Aorta (tissue), 5 donors: ENCODE data around the gene POT1. TPM values are rescaled to one million over a fixed set of nuclear protein-coding genes. Genes with fewer than 3 reads are reported as not detected.

Experiments used
- ATAC-seq: fragments of 200-7000 bp; cut with Tn5 transposase; one replicate; pipeline ENCODE4 v1.9.1; 2022; ENCODE audit warnings: moderate library complexity; ENCODE audit not compliant: low FRiP score
- DNase-seq, 2 donors: peaks; one replicate each; pipeline ENCODE4 v3.0.0-alpha.2; 2020
- H3K27ac ChIP-seq, 2 donors: one replicate each; pipeline ENCODE4 v1.5.1; 2013; ENCODE audit warnings: low read length in 2 of 2, mild to moderate bottlenecking in 2 of 2, moderate library complexity in 2 of 2, control low read depth in 1 of 2, inconsistent platforms in 1 of 2, low read depth in 1 of 2
- H3K27me3 ChIP-seq, 2 donors: one replicate each; pipeline ENCODE4 v1.6.1; 2013; ENCODE audit warnings: control low read depth in 1 of 2, low read length in 1 of 2, mild to moderate bottlenecking in 1 of 2, moderate library complexity in 1 of 2; ENCODE audit not compliant: insufficient read depth in 2 of 2, control insufficient read depth in 1 of 2
- H3K36me3 ChIP-seq, 2 donors: one replicate each; pipeline ENCODE4 v1.6.1; 2013; ENCODE audit warnings: control low read depth in 1 of 2, low read length in 1 of 2, mild to moderate bottlenecking in 1 of 2; ENCODE audit not compliant: insufficient read depth in 2 of 2, control insufficient read depth in 1 of 2
- H3K4me1 ChIP-seq, 2 donors: one replicate each; pipeline ENCODE4 v1.6.1; 2013; ENCODE audit warnings: low read length in 2 of 2, control low read depth in 1 of 2, mild to moderate bottlenecking in 1 of 2, moderate library complexity in 1 of 2; ENCODE audit not compliant: insufficient read depth in 2 of 2, control insufficient read depth in 1 of 2
- H3K4me3 ChIP-seq, 2 donors: one replicate each; pipeline ENCODE4 v1.5.1; 2013; ENCODE audit warnings: low read length in 2 of 2, control low read depth in 1 of 2, mild to moderate bottlenecking in 1 of 2
- H3K9me3 ChIP-seq: one replicate; pipeline ENCODE4 v1.6.1; 2013; ENCODE audit warnings: mild to moderate bottlenecking, low read length; ENCODE audit not compliant: control insufficient read depth
- WGBS, 2 donors: extraction: QIAGEN DNeasy Blood & Tissue Kit; methylation state at CpG; one replicate each; pipeline ENCODE4 v1.1.7; 2013; 5-methylcytosine and 5-hydroxymethylcytosine counted together
- intact Hi-C, 2 donors: fragments of 100-400 bp; cut with DNase I; formaldehyde crosslinking; loops; one replicate each; pipeline versions ENCODE4 v1.14.2 to v1.15.0; 2022
- polyA plus RNA-seq, 2 donors: library from polyadenylated mRNA; stranded (reverse); fragments of 200-250 nt; gene quantifications; one replicate each; pipeline ENCODE4 v1.2.3, GENCODE V29; 2013
- total RNA-seq, 2 donors: library from RNA; stranded (reverse); fragmentation: NEBNext Ultra II Directional; extraction: Animal tissue kit (Norgen Biotek cat#: 25700); gene quantifications; one replicate each; pipeline ENCODE4 v1.2.1, GENCODE V29; 2021
- donor health status: healthy with polysubstance abuse.
- donor health status: Bipolar disorder and iron deficiency.
- donor health status: DM: no; HTN: no; CAD: no.
- donor health status: DM: no; HTN: no; CAD: no.
- donor health status: DM: yes; HTN: yes; CAD: no.

The POT1 gene
- total and polyA plus RNA-seq, 4 donors: 9.3 to 28.2 (median 21.3) TPM

- H3K9me3 ChIP-seq: no peaks in the 10 kb centered on the region
- ATAC-seq (no peak), DNase-seq (no peak)
- intact Hi-C loops: no loop called here
- no peaks in the 10 kb centered on the region for H3K27me3 ChIP-seq
- H3K4me3 ChIP-seq: no peak overlapping the region
- H3K4me1 ChIP-seq: no peaks in the 10 kb centered on the region
- no peaks in the 10 kb centered on the region for H3K36me3 ChIP-seq
- WGBS, 2 donors: 82 to 87% methylated on average over 3 of the region's 3 CpGs
- H3K27ac ChIP-seq: no peak overlapping the region
These were observed 73.2 kb downstream of the POT1 start for GRCh38 chr7:124856299-124856888.

GRCh38 chr7:124843336-124843735 lies 86.3 kb downstream of the POT1 start:
- Histone ChIP-seq H3K27me3 (no peaks in the 10 kb centered on the region), H3K9me3 (no peaks in the 10 kb centered on the region), H3K27ac (no peak overlapping the region), H3K4me3 (no peak overlapping the region), H3K36me3 (no peaks in the 10 kb centered on the region), H3K4me1 (no peaks in the 10 kb centered on the region)
- intact Hi-C loops: no loop called here
- ATAC-seq (no peak), DNase-seq (no peak)

DNA sequence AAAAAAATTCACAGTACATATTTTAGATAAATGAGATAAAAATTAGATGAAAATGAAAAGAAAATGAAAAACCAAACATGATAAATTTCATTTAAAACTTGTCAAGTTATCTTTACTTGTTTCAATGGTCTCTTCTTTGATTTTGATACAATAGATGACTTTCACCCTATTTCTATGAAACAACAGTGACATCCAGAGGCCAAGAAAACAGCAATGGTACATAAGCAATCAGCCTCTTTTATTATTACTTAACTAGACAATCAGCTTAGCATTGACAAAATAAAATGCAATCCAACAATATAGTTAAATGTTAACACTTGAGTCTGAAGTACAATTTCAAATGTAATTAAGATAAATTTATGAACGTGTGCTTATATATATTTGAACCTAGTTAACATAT lies 89.2 kb downstream of the POT1 start:
- DNase-seq: no peak
- no peak for ATAC-seq
- WGBS, 2 donors: 70 to 74% methylated on average over 1 of the region's 1 CpG
- intact Hi-C loops: no loop called here
- Histone ChIP-seq H3K4me1 (no peaks in the 10 kb centered on the region), H3K27me3 (no peaks in the 10 kb centered on the region), H3K9me3 (no peaks in the 10 kb centered on the region), H3K36me3 (no peaks in the 10 kb centered on the region), H3K27ac (no peak overlapping the region), H3K4me3 (no peak overlapping the region)

DNA sequence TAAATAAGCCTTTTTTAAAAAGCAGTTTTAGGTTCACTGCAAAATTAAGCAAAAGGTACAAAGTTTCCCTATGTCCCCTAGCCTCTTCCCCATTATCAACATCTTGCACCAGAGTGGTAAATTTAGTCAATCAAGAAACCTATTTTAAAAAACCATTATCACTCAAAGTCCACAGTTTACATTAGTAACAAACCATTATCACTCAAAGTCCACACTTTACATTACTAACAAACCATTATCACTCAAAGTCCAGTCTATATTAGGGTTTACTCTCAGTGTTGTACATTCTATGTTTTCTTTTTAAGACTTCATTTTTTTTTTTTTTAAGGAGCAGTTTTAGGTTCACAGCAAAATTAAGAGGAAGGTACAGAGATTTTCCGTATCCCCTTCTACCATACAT lies 89.9 kb downstream of the POT1 start:
- Histone ChIP-seq H3K4me3 (no peak overlapping the region), H3K27ac (no peak overlapping the region), H3K4me1 (no peaks in the 10 kb centered on the region), H3K36me3 (no peaks in the 10 kb centered on the region), H3K9me3 (no peaks in the 10 kb centered on the region), H3K27me3 (no peaks in the 10 kb centered on the region)
- DNase-seq (no peak), ATAC-seq (no peak)
- intact Hi-C loops: no loop called here
- 87 to 89% methylated on average over 1 of the region's 1 CpG for WGBS, 2 donors

DNA sequence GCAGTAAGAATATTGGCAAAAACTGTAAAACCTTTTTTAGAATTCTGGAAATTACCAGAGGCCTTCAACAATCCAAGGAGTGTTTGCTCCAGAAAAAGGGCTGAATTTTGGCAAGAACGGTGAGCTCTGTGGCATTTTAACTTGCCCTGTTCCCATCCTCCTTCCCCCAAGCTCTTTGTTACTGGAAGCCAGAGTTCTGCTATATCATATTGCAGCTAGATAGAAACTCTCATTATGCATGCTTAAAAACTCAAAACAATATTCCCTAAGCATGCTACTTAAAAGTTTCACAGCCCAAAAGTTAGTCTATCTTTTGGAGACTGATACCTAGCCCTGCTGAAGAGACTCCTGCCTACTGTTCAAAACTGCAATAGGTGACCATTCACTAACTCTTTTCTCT lies 93.5 kb downstream of the POT1 start:
- Histone ChIP-seq H3K27ac (no peak overlapping the region), H3K9me3 (no peaks in the 10 kb centered on the region), H3K27me3 (no peaks in the 10 kb centered on the region), H3K4me3 (no peak overlapping the region), H3K36me3 (no peaks in the 10 kb centered on the region), H3K4me1 (no peaks in the 10 kb centered on the region)
- ATAC-seq: no peak
- DNase-seq: no peak
- 21 to 24% methylated on average over 1 of the region's 1 CpG for WGBS, 2 donors
- intact Hi-C loops: no loop called here

- WGBS, 2 donors: 94 to 95% methylated on average over 5 of the region's 5 CpGs
- no peaks in the 10 kb centered on the region for H3K36me3 ChIP-seq
- no peaks in the 10 kb centered on the region for H3K27me3 ChIP-seq
- H3K9me3 ChIP-seq: no peaks in the 10 kb centered on the region
- H3K27ac ChIP-seq: no peak overlapping the region
- DNase-seq (no peak), ATAC-seq (no peak)
- no peak overlapping the region for H3K4me3 ChIP-seq
- intact Hi-C loops: no loop called here
- H3K4me1 ChIP-seq: no peaks in the 10 kb centered on the region
These were observed 110.8 kb downstream of the POT1 start for GRCh38 chr7:124818807-124819206.

DNA sequence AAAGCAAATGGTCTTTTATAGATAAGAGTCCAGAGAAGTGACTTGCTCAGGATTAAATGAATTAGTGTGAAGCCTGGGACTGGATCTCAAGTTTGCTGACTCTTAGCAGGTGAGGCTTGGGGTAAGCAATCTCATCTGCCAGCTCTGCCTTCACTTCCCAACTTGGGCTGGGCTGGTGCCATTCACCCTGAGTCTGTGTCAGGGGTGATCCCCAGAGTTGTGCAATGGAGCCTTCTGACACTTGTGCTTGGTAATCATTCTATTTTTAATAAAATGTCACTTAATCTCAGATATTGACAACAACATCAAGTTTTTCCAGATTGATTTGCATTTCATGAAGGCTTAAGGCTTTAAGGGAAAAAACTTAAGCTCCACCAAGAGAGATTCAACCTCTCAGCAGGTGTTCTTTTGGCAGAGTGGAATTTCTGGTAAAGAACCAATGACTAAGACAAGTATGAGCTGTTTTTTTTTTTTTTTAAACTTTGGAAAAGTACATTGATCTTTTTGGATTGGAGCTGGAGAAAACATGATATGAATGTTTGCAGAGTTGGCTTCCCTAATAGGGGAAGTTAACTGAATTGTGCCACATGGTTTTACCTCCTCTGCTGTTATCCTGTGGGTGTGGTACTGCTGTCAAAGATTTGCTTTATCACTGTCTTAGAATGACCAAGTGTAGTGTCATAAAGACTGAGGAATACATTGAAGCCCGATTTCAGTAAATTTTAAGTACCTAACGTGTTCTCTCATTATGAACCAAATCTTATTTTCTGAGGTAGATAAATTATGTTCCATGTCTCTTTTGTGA lies 115.4 kb downstream of the POT1 start:
- 88 to 90% methylated on average over 2 of the region's 2 CpGs for WGBS, 2 donors
- Histone ChIP-seq H3K27me3 (no peaks in the 10 kb centered on the region), H3K9me3 (no peaks in the 10 kb centered on the region), H3K27ac (no peak overlapping the region), H3K4me3 (no peak overlapping the region), H3K36me3 (no peaks in the 10 kb centered on the region), H3K4me1 (no peaks in the 10 kb centered on the region)
- DNase-seq (no peak), ATAC-seq (no peak)
- intact Hi-C loops: no loop called here

DNA sequence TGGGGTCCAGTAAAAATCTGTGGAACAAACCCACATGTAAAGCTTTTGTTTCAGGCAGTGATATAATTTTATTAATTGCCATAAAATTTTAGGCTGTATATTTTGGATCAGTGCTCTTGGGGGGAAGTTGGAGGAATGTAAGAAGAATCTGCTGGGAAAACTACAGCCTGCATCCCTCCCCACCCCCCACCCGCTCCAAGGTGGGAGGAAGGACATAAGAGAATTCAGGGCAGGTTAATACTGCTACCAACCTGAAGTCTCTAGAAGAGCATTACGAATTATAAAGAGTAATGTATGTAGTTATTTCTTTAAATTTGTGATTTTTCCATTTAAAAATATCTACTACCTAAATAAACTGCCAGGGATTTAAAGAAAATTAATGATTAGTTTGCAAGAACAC lies 116.9 kb downstream of the POT1 start:
- intact Hi-C loops: no loop called here
- H3K4me3 ChIP-seq: no peak overlapping the region
- DNase-seq: no peak
- no peak overlapping the region for H3K27ac ChIP-seq
- no peak for ATAC-seq
- H3K4me1 ChIP-seq: no peaks in the 10 kb centered on the region
- H3K9me3 ChIP-seq: no peaks in the 10 kb centered on the region
- H3K36me3 ChIP-seq: no peaks in the 10 kb centered on the region
- WGBS, 2 donors: 74 to 83% methylated on average over 2 of the region's 2 CpGs
- no peaks in the 10 kb centered on the region for H3K27me3 ChIP-seq

DNA sequence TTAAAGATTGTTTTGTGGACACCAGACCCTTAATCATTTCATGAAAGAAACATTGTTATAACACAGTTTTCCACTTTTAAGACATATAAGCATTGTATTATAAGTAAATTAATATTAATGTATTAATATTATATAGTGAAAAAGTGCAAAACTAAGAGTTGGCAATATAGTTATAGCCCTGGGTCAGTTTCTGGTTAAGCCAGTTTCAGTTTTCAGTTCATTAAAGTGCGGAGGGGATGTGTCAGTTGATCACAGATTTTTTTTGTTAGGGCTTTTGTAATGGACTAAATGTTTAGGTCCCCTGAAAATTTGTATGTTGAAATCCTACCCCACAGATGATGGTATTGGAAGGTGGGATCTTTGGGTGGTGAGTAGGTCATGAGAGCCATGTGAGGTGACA lies 118.3 kb downstream of the POT1 start:
- 93 to 95% methylated on average over 1 of the region's 1 CpG for WGBS, 2 donors
- Histone ChIP-seq H3K27me3 (no peaks in the 10 kb centered on the region), H3K4me3 (no peak overlapping the region), H3K27ac (no peak overlapping the region), H3K4me1 (no peaks in the 10 kb centered on the region), H3K9me3 (no peaks in the 10 kb centered on the region), H3K36me3 (no peaks in the 10 kb centered on the region)
- intact Hi-C loops: no loop called here
- DNase-seq: no peak
- no peak for ATAC-seq
